Measurements from ENCODE around the gene EXOC6B. TPM values are rescaled to one million over a fixed set of nuclear protein-coding genes. Genes with fewer than 3 reads are reported as not detected.

EXOC6B gene
- 23.3 and 45.7 TPM in 2 replicates for total RNA-seq

DNA sequence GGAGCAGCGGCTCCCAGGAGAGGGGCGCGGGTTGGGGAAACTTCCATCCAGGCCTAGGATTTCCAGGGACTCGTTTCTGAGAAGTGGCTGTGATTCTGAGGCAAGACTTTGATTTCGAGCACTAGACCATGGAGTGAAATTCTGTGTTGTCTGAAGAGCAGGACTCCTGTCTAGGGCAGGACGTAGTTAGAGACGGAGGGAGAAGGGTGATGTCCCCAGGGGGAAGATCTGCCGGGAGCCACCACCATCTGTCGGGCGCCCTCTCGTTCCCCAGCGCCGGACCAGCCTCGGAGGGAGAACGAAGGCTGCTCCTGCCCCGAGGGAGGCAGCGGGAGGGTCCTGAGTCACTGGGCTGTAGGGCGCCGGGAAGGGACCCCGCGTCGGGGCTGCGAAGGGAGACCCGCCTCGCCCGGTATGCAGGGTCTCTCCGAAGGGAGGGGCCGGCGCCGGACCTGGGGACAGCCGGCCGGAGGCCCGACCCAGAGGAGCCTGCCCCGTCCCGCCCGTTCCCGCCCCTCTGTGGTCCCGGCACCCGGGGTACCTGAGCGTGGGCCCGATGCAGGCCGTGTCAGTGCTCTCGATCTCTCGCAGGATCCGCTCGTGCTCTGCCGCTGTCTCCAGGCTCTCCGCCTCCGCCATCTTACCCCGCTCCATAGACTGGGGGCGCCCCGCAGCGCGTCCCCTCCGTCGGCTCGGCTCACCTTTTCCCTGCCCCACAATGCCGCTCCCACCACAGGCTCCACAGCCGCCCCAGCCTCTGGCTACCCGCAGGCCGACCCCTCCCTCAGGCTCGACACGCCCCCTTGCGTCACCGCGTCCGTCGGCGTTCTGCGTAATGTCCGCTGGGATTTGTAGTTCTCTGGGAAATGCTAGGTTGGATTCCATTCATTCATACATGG is at the start of gene EXOC6B:
TSS of gene EXOC6B (minus strand) at position 777 of the 899 bp plus-strand sequence.
- peak; percentile 95 for DNase-seq

DNA sequence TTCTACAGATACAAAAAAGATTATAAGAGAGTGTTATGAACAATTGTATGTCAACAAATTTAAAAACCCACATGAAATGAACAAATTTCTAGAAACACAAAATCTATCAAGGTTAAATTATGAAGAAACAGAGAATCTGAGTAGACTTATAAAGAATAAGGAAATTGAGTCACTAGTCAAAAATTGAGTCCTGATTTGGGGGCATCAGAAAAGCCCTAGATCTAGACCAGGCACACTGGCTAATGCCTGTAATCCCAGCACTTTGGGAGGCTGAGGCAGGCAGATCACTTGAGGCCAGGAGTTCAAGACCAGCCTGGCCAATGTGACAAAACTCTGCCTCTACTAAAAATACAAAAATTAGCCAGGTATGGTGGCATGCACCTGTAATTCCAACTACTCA is 46.0 kb upstream of the EXOC6B start:
- DNase-seq = no peak

DNA sequence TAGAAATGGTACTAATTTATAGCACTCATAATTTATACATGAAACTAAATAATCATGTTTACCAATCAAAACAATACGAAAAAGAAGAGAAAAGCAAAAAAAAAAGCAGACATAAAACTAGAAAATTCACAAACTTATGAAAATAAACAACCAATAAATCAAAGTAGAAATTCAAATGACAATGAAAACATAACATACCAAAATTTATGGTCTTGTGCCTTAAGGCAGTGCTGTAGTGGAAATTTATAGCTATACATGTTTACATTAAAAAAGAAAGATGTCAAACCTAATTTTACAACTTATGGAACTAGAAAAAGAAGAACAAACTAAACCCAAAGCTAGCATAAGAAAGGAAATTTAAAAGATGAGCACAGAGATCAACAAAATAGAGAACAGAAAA is 45.2 kb upstream of the EXOC6B start:
- no peak for DNase-seq

DNA sequence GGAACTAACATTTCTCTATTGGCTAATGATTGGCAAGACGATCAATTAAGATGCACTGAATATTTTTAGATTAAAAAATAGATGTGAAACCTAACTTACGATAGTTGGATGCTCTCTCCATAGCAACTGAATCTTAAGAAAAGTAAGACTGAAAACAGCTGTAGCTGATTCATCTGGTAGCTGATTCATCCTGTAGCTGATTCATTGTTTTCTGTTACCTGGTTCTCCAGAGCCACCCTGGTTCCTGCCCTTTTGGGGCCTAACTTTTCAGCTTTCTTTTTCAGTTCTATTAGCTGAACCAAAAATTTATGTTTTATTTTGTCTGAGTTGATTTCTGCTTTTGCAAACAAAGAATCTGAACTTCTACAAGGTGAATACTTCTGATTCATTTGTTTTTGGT is 38.7 kb upstream of the EXOC6B start:
- peak; percentile 45 for DNase-seq

DNA sequence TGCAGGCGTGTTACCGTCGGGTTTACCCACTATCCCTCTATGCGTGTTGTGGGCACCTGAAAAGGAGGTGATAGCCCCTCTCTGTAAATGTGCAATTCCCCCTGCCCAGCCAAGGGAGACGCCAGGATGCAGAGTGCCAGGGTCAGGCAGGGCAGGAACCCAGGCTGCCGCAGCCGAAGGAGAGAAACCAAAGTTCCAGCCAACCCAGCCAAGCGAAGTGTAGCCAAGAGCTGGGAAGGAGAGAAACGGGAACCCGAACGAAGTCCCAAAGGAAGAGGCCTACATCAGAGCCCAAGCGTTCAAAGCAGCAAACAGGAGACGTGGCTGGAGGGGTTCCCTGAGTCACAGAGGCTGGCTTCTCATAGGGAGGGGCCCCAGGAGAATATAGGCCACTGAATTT is 37.2 kb upstream of the EXOC6B start:
- DNase-seq = no peak

DNA sequence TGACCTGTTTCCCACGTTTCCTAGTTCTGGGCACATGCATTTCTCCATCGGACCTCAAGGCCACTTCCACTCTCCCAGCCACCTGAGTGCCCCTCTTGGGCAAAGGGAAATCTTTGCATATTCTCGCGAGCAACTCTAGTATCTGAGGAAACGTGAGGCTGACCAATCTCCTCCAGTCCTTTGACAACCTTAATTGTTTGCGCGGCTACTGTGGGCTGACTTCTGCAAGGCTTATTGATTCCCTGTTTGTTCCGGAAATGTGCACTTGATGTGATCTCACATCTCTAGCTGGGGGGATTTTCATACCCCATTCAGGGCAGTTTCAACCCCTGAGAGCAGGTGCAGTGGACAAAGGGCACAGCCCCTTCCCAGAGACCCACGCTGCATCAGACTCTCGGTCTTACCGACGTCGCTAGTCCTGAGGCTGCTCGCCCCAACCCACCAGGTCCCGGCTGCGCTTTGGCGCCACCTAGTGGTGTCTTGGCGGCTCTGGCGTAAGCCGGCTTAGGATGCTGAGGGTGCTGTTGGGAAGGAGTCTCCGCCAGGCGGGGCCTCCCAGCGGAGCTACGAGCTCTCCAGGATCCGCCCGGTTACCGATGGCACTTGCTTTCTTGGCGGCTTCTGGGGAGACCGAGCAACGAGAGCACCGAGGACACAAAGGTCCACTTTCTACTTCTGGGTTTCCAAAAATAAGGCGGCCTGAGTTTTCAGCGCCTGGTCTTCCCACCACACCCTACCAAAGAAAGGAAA is 36.6 kb upstream of the EXOC6B start:
- DNase-seq = peak; percentile 96

DNA sequence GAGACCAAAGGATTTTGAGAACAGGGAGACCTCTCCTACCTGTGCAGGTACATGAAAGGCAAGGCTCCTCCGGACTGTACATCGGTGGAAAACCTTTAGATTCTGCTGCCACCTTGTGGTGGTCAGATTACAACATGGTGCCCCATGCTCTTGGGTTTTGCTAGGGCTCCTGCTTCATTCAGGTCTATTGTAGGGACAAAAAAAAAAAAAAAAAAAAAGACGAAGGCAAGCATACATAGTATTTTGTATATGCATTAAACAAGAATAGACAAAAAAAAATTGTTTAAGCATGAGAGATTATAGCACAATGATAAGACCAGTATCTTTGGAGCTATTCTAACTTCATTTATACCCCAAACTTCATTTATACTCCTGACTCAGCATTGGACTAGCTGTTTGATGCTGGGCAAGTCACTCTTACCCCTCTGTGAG is 34.0 kb upstream of the EXOC6B start:
- peak; percentile 80 for DNase-seq

DNA sequence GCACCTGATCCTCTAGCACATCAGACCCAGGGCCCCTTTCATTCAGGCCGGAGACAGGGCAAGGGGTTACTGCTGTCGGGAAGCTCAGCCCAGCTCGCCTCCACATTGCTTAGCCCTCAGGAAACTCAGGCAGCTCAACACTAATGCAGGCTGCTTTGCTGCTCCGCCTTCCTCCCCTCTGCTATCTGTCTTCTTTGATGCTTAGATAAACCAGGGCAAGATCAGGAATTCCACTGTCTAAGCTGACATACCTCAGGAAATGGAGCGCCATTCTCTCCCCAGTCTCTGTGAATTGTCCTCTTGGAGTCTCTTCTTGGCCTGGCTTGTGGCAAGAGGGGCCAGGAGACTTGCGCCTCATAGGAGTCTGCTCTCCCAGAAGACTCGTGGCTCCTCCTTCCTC is 25.5 kb upstream of the EXOC6B start:
- DNase-seq = no peak

DNA sequence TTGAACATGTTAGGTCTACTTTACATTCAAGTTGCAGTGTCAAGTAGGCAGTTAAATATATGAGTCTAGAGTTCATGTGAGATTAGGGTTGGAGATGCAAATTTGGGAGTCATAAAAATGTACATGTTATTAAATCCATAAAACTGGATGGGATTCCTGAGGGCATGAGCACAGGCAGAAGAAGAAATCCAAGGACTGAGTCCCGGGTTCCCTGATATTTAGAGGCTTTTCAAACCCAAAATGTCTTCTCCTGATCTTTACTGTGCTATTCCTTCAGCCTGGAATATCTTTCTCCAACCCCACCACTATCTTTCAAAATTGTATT is 23.3 kb upstream of the EXOC6B start:
- no peak for DNase-seq

DNA sequence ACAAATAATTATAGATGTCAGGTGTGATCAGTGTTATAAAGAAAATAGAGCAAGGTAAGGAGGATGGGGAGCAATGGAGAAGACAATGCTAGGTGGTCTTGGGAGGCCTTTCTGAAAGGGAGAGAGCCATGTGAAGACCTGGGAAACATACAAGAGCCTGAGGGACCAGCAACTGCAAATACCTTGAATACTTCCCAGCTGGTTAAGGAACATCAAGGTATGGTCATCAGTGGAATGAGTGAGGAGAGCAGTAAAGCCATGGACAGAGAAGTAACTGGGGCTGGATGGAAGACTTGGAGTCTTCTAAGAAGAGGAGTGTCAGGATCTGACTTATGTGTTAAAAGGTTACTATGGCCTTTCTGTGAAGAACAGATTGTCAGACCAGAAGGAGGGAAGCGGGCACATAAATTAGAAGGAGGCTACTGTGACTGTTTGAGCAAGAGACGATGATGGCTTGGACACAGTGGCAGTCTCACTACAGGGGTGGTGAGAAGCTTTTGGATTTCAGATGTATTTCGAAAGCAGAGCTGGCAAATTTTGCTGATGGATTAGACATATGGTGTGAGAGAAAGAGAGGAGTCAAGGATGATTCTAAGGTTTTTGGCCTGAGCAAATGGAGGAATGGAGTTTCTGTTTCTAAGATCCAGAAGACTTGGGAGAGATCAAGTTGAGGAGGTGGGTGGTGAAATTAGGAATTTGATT is 22.8 kb upstream of the EXOC6B start:
- no peak for DNase-seq

DNA sequence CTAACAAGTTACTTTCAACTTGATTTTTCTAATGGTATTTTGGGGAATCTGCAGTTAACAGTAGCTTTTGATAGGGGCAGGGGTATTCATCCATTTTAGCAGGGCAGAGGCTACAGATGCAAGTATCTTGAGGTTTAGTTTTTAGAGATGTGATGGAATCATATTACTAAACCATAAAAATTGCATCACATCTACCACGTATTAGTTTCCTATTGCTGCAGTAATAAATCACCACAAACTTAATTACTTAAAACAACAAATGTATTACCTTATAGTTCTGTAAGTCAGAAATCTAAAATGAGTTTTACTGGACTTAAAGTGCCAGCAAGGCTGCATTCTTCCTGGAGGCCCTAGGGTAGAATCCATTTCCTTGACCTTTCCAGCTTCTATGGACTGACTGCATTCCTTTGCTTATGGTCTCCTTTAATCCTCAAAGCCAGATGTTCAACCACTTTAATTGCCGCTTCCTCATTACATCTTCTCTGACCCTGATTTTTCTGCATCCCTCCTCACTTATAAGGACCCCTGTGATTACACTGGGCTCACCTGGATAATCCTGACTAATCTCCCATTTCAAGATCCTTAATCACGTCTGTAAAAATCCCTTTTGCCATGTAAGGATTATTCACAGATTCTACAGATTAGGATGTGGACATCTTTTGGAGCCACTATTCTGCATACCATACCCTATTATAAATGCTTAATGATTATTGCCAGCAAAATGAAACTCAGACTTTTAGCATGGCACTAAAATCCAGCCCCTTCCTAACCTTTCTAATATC is 21.9 kb upstream of the EXOC6B start:
- DNase-seq = no peak

DNA sequence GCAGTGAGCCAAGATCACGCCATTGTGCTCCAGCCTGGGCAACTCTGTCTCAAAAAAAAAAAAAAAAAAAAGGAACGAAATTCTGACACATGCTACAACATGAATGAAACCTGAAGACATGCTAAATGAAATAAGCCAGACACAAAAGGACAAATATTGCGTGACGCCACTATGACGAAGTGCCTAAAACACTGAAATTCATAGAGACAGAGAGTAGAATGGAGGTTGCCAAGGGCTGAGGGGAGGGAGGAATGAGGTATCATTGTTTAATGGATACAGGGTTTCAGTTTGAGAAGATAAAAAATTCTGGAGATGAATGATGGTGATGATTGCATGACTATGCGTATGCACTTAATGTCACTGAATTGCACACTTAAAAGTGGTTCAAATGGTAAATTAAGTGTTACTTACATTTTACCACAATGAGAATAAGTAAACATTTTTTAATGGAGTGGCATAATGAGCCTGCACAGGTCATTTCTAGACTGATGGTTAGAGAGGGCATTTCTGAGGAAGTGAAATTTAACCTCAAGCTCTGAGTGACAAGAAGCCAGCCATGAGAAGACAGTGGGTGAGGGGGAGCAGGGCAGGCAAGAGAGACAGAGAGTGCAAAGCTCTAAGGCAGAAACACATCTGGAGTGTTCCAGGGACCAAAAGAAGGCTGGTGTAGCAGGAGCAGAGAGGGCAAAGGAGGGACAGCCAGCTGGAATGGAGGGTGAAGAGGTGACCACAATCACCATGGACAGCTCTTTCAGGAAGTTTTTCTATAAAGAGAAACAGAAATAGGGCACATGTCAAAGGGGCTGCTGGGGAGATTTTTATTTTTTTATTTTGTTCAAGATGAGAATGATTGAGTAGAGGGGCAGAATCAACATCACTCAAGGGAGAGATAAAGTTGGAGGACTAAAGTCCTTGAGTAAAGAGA is 20.6 kb upstream of the EXOC6B start:
- no peak for DNase-seq

DNA sequence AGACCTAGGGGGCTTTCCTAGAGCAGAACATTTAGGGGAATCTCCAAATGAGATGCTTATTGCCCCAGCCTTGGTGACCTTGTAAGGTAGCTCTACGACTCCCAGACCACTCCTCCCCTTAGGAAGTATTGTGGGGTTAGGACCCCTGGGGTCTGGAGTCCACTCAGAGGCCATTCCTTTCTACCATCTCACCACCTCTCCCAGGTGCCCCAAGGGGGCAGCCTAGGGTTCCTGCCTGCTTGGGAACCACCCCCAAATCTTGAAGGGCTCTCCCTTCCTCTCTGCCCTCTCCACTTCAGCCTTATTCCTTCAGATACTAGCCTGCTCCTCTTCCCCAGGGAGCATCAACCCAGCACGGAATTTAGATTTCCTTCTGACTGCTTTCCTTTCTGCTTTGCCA is 17.5 kb upstream of the EXOC6B start:
- DNase-seq = no peak

DNA sequence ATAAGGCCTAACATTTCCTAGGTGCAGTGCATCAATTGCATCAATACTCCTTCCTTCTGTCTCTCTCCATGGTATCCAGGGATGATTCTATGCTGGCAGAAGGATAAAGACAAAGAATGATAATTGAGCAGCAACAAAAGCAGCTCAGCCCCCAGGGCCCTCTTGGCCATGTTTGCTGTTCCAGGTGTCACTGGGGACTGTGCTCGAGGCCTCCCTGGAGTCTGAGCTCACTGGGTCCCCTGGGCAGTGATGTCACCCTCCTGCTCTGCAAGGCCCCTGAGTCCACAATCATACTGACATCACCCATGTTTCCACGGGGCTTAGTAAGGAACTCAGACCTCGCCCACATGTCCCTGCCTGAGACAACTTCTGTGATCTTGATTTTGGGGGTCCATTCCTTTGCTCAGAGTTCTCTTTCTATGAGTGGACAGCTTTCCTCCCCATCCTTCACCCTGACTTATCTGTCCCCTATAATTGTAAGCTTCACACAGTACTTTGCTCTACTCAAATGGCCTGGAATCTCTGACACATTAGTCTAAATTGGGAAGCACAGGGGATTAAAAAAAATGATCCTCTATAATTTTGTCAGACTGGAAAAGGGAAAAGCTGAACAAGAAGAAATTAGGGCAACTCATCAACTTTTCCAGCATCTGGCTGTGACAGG is 15.8 kb upstream of the EXOC6B start:
- DNase-seq = no peak

DNA sequence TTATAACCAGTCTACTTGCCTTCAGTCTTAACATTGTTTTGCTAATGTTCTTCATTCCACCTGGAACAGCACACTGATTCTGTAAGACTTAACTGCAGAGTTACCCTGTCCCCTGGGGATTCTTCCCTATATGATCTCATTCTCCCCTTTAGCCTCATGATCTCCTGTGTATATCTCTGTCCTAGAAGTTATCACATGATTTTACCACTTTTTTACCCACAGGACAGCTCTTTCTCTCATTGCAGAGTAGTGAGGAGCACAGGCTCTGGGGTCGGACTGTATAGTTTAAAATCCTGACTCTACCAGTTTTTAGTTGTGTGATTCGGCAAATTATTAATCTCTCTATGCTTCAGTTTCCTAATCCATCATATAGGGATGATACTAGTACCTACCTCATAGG is 14.2 kb upstream of the EXOC6B start:
- no peak for DNase-seq

DNA sequence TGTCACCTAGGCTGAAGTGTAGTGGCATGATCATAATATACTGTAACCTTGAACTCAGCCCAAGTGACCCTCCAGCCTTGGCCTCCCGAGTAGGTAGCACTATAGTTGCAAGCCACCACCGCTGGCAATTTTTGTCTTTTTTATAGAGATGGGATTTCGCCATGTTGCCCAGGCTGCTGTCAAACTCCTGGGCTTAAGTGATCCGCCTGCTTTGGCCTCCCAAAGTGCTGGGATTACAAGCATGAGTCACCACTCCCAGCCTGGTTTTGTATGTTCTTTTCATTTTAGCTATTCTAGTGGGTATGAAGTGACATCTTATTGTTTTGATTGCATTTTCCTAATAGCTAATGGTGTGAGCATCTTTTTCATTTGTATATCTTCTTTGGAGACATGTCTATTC is 11.3 kb upstream of the EXOC6B start:
- DNase-seq = no peak

DNA sequence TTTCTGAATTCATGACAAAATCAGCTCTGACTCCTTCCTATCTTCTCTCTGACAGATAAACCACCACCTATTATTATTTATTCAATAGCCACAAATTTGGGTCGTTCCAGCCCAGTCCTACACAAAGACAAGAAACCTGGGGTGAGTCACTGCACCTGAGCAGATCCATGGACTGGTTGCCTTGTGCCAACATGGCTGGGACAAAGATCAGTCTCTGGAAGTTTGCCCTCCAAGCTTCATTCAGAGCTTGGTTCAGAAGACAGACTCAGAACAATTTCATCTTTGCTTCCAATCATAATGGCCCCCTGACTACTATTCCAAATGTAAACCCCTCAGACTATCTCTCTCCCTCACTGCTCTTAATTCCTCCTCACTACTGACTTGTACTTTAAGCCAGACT is 9.6 kb upstream of the EXOC6B start:
- DNase-seq = no peak

DNA sequence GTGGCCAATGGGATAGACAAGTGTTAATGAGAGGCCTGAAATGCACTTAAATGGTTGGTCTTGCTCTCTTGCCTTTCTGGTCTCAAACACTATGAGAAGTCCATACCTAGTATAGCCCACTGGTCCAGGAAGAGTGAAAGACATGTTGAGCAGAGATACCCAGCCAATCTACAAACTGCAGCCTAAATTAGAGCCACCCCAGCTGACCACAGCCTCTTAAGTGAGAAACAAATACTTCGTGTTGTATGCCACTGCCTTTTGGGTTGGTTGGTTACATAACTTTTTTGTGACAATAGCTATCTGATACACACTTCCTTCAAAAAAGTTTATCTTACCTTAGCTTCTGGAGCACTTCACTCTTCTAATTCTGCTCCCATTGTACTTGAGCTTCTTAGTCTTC is 8.8 kb upstream of the EXOC6B start:
- DNase-seq = no peak

DNA sequence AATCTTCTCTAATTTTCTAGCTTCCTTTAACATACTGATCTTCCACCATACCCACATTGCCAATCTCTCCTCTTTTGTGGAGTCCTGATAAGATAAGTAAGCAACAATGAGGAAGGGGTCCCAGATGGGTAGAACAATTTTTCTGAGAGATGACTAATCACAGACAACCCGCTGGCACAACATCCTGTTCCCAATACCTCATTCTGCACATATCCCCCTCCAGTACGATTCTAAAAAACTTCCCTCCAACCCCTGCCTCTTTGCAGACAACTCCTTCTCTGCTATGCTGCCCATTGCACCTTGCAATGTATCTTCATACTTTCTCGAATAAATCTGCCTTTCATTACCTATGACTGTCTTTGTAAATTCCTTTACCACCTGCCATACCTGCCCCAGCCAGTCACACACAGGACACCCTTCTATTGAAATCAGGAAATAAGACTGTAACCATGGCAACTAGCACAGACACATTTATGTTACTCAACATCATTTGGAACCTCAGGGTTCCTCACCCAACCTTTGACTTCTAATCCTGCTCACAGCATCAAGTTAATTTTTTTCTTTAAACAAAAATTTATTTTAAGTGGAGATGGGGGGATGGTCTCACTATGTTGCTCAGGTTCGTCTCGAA is 7.4 kb upstream of the EXOC6B start:
- DNase-seq = peak; percentile 35

DNA sequence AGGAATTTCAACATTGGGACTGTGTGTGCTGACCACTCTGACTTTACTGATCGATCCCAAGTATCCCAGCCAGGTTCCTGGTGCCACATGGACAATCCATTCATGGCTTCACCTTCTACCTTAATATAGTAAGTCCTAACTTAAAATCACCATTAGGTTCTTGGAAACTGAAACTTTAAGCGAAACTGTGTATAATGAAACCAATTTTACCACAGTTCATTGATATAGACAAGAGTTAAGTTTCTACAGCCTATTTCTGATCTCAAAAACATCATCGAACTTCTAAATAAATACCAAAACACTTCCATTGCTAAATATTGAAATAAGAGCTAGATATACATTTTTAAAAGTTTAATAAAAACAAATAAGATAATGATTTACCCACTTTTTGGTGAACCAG is 4.4 kb upstream of the EXOC6B start:
- no peak for DNase-seq
